ENCODE data around the gene COA8. TPM values are rescaled to one million over a fixed set of nuclear protein-coding genes. Genes with fewer than 3 reads are reported as not detected.
A peak's percentile ranks its signal among the peaks of the same experiment; 100 is the strongest.

COA8 gene, protein sequence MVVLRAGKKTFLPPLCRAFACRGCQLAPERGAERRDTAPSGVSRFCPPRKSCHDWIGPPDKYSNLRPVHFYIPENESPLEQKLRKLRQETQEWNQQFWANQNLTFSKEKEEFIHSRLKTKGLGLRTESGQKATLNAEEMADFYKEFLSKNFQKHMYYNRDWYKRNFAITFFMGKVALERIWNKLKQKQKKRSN
- total RNA-seq, result 10 to 100 TPM; 29.1 to 33.5 TPM

DNA sequence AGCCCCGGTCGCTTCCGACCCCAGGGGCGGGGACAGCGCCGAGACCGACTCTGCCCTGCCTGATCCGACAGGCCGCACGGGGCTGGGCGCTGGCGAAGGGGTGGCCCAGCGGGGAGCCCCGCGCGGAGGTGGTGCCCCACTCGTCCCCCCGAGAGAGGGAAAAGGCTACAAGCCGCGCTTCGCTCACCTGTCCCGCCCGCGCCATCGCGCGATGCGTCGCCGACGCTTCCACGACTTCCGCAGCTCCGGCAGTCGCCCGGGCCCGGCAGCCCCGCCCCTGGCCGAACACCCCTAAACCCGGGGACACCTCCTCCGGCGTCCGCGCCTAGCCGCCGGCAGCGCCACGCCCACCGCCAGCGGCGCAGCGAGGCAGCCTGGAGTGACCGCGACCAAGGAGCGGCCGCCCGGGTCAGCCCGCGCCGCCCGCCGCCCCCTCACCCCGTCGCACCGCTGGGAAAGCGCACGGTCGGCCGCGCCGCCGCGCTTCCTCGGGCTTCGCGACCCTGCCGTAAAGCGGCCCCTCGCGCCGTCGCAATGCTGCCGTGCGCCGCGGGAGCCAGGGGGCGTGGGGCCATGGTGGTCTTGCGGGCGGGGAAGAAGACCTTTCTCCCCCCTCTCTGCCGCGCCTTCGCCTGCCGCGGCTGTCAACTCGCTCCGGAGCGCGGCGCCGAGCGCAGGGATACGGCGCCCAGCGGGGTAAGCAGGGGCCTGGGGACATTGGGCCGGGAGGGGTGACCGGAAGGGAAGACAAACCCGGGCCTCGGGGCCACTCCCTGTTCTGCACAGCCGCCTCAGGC, at the start of gene COA8, which contains the start of gene BAG5:
COA8 (plus strand) TSS at position 532 of the 797 bp plus-strand sequence; CDS start at position 574, 42 bp downstream.
BAG5 (minus strand) TSS at position 229 of the 797 bp plus-strand sequence. CDS start 1,493 bp downstream, outside the sequence.
- peaks cover 59% of the 10 kb centered on the region for H3K4me1 Mint-ChIP-seq
- CTCF ChIA-PET, result interaction anchor here (1.2 to 2.0 kb wide), 4 partner anchors 9 to 44 kb away, joined by 3 to 5 read pairs (median 4); no protein-coding TSS in a partner anchor
- peak; percentile 85 for ATAC-seq
- H3K9me3 Mint-ChIP-seq (ENCODE audit: low read depth), result no peaks in the 10 kb centered on the region
- peak within 1 kb of the TSS; percentile 89 for H3K4me3 Mint-ChIP-seq
- H3K36me3 Mint-ChIP-seq, result peaks cover 28% of the 10 kb centered on the region
- H3K27me3 Mint-ChIP-seq, result no peaks in the 10 kb centered on the region
- peak; percentile 92 for DNase-seq
- H3K27ac Mint-ChIP-seq, result peak within 1 kb of the TSS; percentile 90

DNA sequence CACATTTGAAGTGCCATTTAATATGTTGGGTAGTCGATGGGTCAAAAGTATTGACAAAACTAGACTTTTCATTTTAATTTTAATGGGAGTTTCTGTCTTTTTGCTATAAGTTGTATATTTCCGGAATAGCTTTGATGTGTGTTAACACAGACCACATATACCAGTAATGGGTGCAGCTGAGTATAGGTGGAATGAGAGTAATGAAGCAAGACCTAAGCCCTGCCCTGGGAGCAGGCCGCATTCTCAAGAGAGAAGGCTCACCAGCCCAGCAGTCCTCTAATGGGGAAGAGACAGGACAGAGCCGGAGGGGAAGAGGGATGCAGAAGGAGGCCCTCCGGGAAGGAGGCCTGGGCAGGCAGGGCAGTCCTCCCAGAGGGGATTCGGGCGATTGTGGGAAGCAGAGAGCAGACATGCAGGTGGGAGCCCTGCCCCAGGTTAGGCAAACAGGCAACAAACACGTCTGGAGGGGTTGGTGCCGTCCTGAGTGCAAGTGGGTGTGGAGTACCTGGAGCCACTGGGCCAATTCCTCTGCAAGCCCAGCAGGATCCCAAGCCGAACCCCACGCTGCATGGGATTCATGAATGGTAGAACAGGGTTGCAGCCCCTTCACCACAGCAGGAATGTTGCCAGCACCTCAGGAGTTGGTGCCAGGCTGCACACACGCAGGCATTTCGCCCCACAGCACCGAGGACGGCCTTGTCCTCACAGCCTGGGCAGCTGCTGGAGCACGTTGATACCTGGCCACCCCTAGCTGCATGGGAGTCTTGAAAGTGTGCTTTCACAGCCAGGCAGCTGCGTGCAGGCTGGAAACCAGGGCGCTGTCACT, 48.0 kb upstream of the COA8 start:
- no peak for ATAC-seq
- Mint-ChIP-seq H3K4me3 (no peak overlapping the region), H3K27ac (no peak overlapping the region), H3K27me3 (peaks cover 3% of the 10 kb centered on the region), H3K4me1 (peaks cover 8% of the 10 kb centered on the region), H3K36me3 (no peaks in the 10 kb centered on the region), H3K9me3 (ENCODE audit: low read depth) (no peaks in the 10 kb centered on the region)
- no peak for DNase-seq
- CTCF ChIA-PET, result no interaction called here

DNA sequence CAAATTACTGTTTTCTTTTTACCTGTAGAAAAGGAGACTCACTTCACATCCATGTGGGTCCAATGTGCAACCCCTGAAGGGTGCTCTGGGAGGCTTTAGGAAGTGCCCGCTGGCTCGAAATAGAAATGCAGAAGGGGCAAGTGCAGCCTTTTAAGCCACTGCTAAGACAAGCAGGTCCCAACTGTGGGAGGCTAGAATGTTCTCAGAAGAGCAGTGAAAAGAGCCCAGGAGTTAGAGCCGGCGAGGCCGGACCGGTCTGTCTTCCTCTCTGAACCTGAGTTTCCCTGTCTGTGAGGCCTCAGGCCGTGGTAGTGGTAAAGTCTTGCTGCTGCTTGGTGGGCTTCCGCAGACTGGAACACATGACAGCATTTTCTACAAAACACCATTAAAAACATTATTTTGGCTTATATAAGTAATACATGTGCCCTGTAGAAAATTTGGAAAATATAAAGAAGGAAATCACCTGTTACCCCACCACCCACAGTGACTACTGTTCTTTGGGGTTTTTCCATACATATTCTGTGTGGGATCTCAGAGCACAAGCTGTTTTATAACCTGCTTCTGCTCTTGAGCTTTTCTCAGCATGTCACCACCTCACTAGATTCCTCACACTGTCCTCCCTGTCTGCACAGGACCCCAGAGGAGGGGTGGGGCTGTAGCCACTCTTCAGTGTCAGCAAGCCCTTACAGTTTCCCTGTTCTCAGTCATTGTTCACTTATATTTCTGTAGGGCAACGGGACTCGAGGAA, 46.2 kb upstream of the COA8 start:
- no peaks in the 10 kb centered on the region for H3K36me3 Mint-ChIP-seq
- ATAC-seq (no peak), DNase-seq (no peak)
- CTCF ChIA-PET, result interaction anchor here (2.9 to 6.3 kb wide), 3 partner anchors 24 to 35 kb away, joined by 12 to 79 read pairs (median 20); no protein-coding TSS in a partner anchor
- no peak overlapping the region for H3K27ac Mint-ChIP-seq
- peaks cover 3% of the 10 kb centered on the region for H3K27me3 Mint-ChIP-seq
- no peak overlapping the region for H3K4me3 Mint-ChIP-seq
- peaks cover 8% of the 10 kb centered on the region for H3K4me1 Mint-ChIP-seq
- no peaks in the 10 kb centered on the region for H3K9me3 Mint-ChIP-seq (ENCODE audit: low read depth)

DNA sequence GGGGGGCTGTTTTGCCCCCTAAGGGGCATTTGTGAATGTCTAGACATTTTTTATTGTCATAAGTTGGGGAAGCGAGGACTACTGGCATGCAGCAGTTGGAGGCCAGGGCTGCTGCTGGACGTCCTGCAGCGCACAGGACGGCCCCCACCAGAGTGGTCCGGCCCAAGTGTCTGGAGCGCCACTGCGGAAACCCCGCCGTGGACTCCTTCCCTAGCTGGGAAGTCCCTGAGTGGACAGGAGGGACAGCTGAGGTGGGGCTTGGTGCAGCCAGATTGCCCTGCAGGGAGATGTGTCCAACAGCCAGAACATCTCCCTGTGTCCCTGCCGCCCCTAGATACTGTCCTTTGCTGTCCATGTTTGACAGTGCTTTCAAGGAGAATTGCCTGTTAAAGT, 45.6 kb upstream of the COA8 start:
- Mint-ChIP-seq H3K4me3 (no peak overlapping the region), H3K36me3 (no peaks in the 10 kb centered on the region), H3K4me1 (peaks cover 8% of the 10 kb centered on the region), H3K27me3 (peaks cover 3% of the 10 kb centered on the region), H3K27ac (no peak overlapping the region), H3K9me3 (ENCODE audit: low read depth) (no peaks in the 10 kb centered on the region)
- ATAC-seq (no peak), DNase-seq (no peak)
- CTCF ChIA-PET, result interaction anchor here (2.9 to 6.3 kb wide), 3 partner anchors 23 to 34 kb away, joined by 12 to 79 read pairs (median 20); no protein-coding TSS in a partner anchor

DNA sequence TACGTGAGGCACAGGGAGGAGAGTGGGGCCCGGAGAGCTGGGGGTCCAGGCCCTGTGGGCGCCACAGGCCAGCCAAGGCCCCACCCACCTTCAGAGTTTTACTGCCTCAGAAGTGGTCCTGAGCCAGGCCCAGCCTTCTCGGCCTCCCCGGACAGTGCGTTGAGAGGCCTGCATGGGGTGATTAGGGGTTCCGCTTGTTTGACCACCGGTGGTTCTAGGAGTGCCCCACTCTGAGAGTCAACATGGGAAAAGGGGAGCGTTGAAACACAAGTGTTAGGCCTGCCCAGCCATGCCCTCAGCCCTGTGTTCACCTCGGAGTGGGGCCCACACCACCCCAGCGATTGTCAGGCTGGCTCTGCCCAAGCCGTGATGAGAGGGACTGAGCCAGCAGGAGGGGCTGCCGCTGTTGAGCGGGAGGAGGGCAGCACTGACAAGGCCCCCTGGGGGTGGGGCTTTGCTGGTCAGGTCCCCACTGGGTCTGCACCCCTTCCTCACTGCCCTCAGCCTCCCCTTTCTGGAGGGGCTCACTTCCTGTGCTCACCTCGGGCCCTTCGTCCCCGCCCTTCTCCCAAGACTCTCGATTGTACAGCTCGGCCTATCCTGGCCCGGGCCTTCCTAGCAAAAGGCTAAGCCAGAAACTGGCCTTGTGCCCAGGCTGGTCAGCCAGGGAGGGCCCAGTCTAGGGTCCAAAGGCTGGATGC, 44.9 kb upstream of the COA8 start:
- Mint-ChIP-seq H3K4me1 (peaks cover 8% of the 10 kb centered on the region), H3K9me3 (ENCODE audit: low read depth) (no peaks in the 10 kb centered on the region), H3K4me3 (no peak overlapping the region), H3K27ac (no peak overlapping the region), H3K27me3 (peaks cover 5% of the 10 kb centered on the region), H3K36me3 (no peaks in the 10 kb centered on the region)
- ATAC-seq (no peak), DNase-seq (no peak)
- CTCF ChIA-PET, result interaction anchor here (0.7 to 6.3 kb wide), 17 partner anchors 7 to 291 kb away, joined by 3 to 79 read pairs (median 5); partner anchors contain the start of gene TRMT61A

DNA sequence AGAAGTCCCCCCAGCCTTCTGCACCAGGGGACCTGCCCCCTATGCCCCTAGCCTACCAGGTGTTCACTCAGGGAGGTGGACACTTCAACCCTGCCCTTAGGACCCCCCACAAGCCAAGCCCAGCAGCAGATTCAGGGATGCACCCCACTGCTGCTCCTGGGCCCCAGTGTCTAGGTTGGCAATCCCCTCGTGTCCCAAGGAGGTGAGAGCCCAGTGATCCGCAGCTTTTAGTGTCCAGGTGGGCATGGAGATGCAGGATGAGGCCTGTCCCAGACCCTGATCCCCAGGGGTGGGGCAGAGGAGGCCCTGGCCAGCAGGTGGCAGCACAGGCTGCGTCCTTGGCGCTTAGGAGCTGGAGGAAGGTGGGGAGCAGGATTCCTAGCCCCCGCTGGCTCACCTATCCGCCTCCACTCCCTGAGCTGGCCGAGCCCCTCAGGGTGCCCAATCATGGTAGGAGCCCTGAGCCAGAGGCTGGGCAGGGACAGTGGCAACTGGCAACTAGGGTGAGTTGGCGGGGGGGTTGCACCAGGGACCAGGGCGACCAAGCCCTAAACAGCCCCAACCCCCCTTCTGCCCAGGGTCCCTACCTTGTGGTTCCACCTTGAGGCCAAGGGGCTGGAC, 44.2 kb upstream of the COA8 start:
- Mint-ChIP-seq H3K9me3 (ENCODE audit: low read depth) (no peaks in the 10 kb centered on the region), H3K36me3 (no peaks in the 10 kb centered on the region), H3K27me3 (peaks cover 9% of the 10 kb centered on the region), H3K4me3 (no peak overlapping the region), H3K4me1 (peaks cover 9% of the 10 kb centered on the region), H3K27ac (no peak overlapping the region)
- CTCF ChIA-PET, result interaction anchor here (0.6 to 6.3 kb wide), 27 partner anchors 8 to 1345 kb away, joined by 3 to 79 read pairs (median 4); partner anchors contain the start of gene TRMT61A
- ATAC-seq (peak; percentile 47), DNase-seq (peak; percentile 68)

DNA sequence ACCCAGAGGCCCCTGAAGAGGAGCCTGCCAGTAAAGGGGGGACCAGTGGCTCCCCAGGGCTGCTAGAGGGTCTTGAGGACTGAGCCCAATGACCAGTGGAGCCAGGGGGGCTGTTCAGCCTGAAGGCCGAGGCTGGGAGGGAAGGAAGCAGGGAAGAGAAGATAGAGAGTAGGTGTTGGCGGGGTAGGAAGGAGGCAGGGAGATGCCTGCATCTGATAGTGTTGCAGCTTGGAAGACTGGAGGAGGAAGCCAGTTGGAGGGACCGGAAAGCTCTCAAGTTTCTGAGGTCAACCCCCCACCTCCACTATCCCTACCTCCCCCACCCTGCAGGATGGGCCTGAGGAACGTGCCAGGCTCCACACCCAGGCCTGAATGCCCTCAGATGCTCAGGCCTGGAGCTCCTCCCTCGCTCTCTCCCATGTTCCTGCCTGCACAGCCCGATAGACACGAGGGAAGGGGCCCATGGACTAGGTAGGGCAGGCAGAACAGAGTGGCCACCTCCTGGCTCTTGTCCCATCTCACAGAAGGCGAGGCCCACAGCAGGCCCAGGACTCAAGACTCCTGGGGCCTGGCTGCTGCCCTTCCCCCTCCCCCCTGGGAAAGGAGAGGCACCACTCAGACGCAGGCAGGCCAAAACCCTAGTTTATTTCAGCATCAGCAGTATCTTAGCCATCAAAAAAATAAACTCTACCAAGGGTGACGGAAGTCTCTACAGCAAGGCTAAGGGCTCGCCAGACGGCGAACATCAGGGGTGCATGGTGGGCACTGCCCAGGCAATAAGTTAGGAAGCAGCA, 43.5 kb upstream of the COA8 start:
- ATAC-seq (no peak), DNase-seq (no peak)
- no peak overlapping the region for H3K4me3 Mint-ChIP-seq
- H3K9me3 Mint-ChIP-seq (ENCODE audit: low read depth), result no peaks in the 10 kb centered on the region
- H3K4me1 Mint-ChIP-seq, result peaks cover 9% of the 10 kb centered on the region
- H3K27ac Mint-ChIP-seq, result no peak overlapping the region
- no peaks in the 10 kb centered on the region for H3K36me3 Mint-ChIP-seq
- CTCF ChIA-PET, result interaction anchor here (0.6 to 6.3 kb wide), 27 partner anchors 9 to 1345 kb away, joined by 3 to 79 read pairs (median 4); partner anchors contain the start of gene TRMT61A
- peaks cover 16% of the 10 kb centered on the region for H3K27me3 Mint-ChIP-seq

DNA sequence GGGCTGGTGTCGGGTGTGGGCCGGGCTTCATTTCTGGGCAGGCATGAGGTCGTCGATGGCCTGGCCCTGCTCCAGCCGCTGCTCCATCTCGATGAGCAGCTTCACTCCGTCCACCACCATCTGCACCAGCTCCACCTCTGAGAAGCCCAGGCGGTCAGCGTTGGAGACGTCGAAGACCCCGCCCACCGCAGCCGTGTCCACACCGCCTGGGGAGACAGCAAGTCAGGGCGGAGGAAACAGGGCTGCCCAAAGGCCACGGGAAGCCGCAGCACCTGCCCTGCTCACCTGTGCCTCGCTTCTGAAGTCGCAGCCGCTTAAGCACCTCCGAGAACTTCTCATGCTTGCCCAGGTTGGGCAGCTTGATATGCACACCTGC, 42.9 kb upstream of the COA8 start:
- peaks cover 9% of the 10 kb centered on the region for H3K4me1 Mint-ChIP-seq
- no peaks in the 10 kb centered on the region for H3K9me3 Mint-ChIP-seq (ENCODE audit: low read depth)
- no peaks in the 10 kb centered on the region for H3K36me3 Mint-ChIP-seq
- CTCF ChIA-PET, result interaction anchor here (1.0 to 6.3 kb wide), 5 partner anchors 8 to 34 kb away, joined by 3 to 79 read pairs (median 20); partner anchors contain the start of gene TRMT61A
- H3K4me3 Mint-ChIP-seq, result no peak overlapping the region
- no peak overlapping the region for H3K27ac Mint-ChIP-seq
- DNase-seq, result no peak
- no peak for ATAC-seq
- peaks cover 21% of the 10 kb centered on the region for H3K27me3 Mint-ChIP-seq

DNA sequence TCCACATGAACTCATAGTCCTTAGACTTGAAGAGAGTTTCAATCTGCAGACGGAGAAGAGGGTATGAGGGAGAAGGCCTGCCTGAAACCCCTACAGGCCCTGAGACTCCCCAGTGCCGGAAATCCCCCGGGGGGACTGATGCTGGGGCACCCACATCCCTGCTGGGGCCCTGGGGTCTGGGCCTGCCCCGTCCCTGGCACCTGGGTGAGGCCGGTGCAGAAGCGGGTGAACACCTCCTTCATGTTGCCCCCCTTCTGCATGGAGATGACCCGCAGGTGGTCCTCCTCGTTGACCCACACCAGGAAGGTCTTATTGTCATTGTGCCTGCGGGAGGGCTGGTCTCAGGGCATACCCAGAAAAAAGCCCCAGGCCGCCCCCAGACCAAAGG, 42.5 kb upstream of the COA8 start:
- no peak overlapping the region for H3K27ac Mint-ChIP-seq
- DNase-seq (no peak), ATAC-seq (no peak)
- H3K9me3 Mint-ChIP-seq (ENCODE audit: low read depth), result no peaks in the 10 kb centered on the region
- peaks cover 9% of the 10 kb centered on the region for H3K4me1 Mint-ChIP-seq
- H3K27me3 Mint-ChIP-seq, result peaks cover 21% of the 10 kb centered on the region
- H3K4me3 Mint-ChIP-seq, result no peak overlapping the region
- H3K36me3 Mint-ChIP-seq, result no peaks in the 10 kb centered on the region
- CTCF ChIA-PET, result interaction anchor here (0.9 to 6.3 kb wide), 10 partner anchors 8 to 196 kb away, joined by 3 to 79 read pairs (median 4); partner anchors contain the start of genes TRMT61A and ZFYVE21

DNA sequence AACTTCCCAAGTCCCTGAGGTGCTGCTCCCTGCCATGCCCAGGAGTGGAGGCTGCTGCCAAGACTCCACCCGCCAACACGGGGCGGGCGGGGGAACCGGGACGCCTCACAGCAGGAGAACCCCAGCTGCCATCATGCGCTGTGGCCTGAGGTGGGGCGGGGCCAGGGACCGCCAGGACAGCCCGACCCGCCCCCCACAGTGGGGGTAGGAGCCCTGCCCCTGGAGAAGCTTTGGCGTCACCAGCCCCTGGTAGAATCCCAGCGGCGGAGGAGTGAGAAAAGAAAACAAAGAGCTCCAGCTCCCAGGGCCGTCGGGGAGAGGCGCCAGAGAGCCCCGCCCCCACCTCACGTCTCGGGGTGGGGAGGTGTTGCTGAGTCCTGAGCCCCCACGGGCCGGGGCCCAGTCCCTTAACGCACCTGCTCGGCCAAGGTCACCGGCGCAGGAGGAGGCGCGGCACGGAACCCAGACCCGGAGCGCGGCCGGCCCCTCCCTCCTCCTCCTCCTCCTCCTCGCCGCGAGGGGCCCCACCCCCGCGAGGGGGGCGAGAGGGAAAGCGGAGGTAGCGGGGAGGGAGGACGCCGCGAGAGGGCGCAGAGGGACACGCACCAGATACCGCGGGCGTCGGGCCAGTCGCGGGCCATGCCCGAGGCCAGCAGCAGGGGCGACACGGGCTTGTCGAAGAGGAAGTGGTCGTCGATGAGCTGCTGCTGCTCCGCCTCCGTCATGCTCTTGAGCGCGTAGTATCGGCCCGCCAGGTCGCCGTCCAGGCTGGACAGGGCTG, 41.9 kb upstream of the COA8 start:
- H3K9me3 Mint-ChIP-seq (ENCODE audit: low read depth), result no peaks in the 10 kb centered on the region
- CTCF ChIA-PET, result interaction anchor here (0.6 to 6.3 kb wide), 14 partner anchors 8 to 195 kb away, joined by 3 to 79 read pairs (median 3); partner anchors contain the start of genes TRMT61A and ZFYVE21
- peaks cover 21% of the 10 kb centered on the region for H3K27me3 Mint-ChIP-seq

More for the DNA sequence above, 41.9 kb upstream of the COA8 start:
- H3K36me3 Mint-ChIP-seq, result no peaks in the 10 kb centered on the region
- H3K27ac Mint-ChIP-seq, result no peak overlapping the region
- peaks cover 9% of the 10 kb centered on the region for H3K4me1 Mint-ChIP-seq
- H3K4me3 Mint-ChIP-seq, result peak overlapping the region; percentile 42
- DNase-seq (peak; percentile 72), ATAC-seq (peak; percentile 68)

Data from activated CD8-positive, alpha-beta memory T cell treated with anti-CD3 and anti-CD28 coated beads, Interleukin-2, amount 10 ng/mL, durations not matched to agents 7 days and 5 days (primary cell).